Nephron (organoid): ENCODE measurements around the gene SNRNP40.
"Not testable (repeated sequence)": the region's sequence is repeated elsewhere in the genome, so short reads cannot be mapped to it uniquely, and the experiment has no call there.

ENCODE experiments used
- H3K27ac Mint-ChIP-seq, 3 experiments: 2 replicates each; pipeline ENCODE4 v1.8.0; 2020; ENCODE audit warnings: mixed read lengths in 3 of 3, mild to moderate bottlenecking in 2 of 3, moderate library complexity in 1 of 3
- H3K27me3 Mint-ChIP-seq: 2 replicates; pipeline ENCODE4 v1.8.0; 2021; ENCODE audit warnings: low read depth, mild to moderate bottlenecking, moderate library complexity, mixed read lengths
- H3K36me3 Mint-ChIP-seq: 2 replicates; pipeline ENCODE4 v1.8.0; 2020; ENCODE audit warnings: low read depth, mixed read lengths
- H3K4me1 Mint-ChIP-seq: 2 replicates; pipeline ENCODE4 v1.8.0; 2020; ENCODE audit warnings: mixed read lengths
- H3K4me3 Mint-ChIP-seq, 3 experiments: 2 replicates each; pipeline ENCODE4 v1.8.0; 2020; ENCODE audit warnings: mild to moderate bottlenecking in 3 of 3, mixed read lengths in 3 of 3, moderate library complexity in 2 of 3
- H3K9me3 Mint-ChIP-seq: 2 replicates; pipeline ENCODE4 v1.8.0; 2020; ENCODE audit warnings: mixed read lengths
- CTCF ChIP-seq, 3 experiments: fragments of 200-600 bp; sonication (generic); IDR thresholded peaks; one replicate each; pipeline ENCODE4 v1.5.0; 2021; ENCODE audit warnings: antibody characterized with exemption in 3 of 3; ENCODE audit not compliant: unreplicated experiment in 3 of 3

Gene SNRNP40

GRCh38 chr1:31272369-31272768, 24.2 kb downstream of the SNRNP40 start:
- peaks cover 55% of the 10 kb centered on the region for H3K36me3 Mint-ChIP-seq
- H3K9me3 Mint-ChIP-seq, result no peaks in the 10 kb centered on the region
- no peak overlapping the region for H3K4me3 Mint-ChIP-seq
- H3K27me3 Mint-ChIP-seq, result no peaks in the 10 kb centered on the region
- H3K27ac Mint-ChIP-seq, result no peak overlapping the region
- TF ChIP-seq CTCF (IDR thresholded peaks at IDR 0.05; ENCODE audit: unreplicated experiment in 3 of 3), result no peak
- no peaks in the 10 kb centered on the region for H3K4me1 Mint-ChIP-seq

DNA sequence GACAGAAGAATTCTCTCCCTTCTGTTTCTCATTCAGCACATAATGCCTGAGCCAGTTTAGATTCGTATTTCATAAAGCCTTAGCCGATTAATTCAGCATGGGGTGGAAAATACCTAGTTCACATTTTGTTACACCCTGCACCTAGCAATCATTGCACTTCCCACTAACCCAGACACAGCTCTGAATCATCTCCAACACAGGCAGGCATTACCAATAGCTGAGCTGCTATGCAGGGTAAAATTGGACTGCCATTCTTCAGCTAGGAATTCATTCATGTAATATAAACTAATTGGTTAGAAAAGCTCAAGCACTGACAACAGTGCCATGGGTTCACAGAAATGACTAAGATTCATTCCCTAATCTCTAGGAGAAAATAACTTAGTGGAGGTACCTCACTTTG, 30.0 kb downstream of the SNRNP40 start:
- Mint-ChIP-seq H3K9me3 (no peaks in the 10 kb centered on the region), H3K27me3 (no peaks in the 10 kb centered on the region), H3K4me1 (no peaks in the 10 kb centered on the region), H3K27ac (no peak overlapping the region), H3K36me3 (peaks cover 74% of the 10 kb centered on the region), H3K4me3 (no peak overlapping the region)
- no peak for TF ChIP-seq CTCF (IDR thresholded peaks at IDR 0.05; ENCODE audit: unreplicated experiment in 3 of 3)

GRCh38 chr1:31264790-31265386, 31.7 kb downstream of the SNRNP40 start:
- Mint-ChIP-seq H3K27me3 (no peaks in the 10 kb centered on the region), H3K4me3 (no peak overlapping the region), H3K4me1 (no peaks in the 10 kb centered on the region), H3K9me3 (no peaks in the 10 kb centered on the region), H3K36me3 (peaks cover 70% of the 10 kb centered on the region), H3K27ac (no peak overlapping the region)
- no peak for TF ChIP-seq CTCF (IDR thresholded peaks at IDR 0.05; ENCODE audit: unreplicated experiment in 3 of 3)

- no peak overlapping the region for H3K27ac Mint-ChIP-seq
- H3K9me3 Mint-ChIP-seq, result no peaks in the 10 kb centered on the region
- no peaks in the 10 kb centered on the region for H3K27me3 Mint-ChIP-seq
- no peak overlapping the region for H3K4me3 Mint-ChIP-seq
- H3K36me3 Mint-ChIP-seq, result peaks cover 71% of the 10 kb centered on the region
- no peak for TF ChIP-seq CTCF (IDR thresholded peaks at IDR 0.05; ENCODE audit: unreplicated experiment in 3 of 3)
- no peaks in the 10 kb centered on the region for H3K4me1 Mint-ChIP-seq
These were observed 33.2 kb downstream of the SNRNP40 start for GRCh38 chr1:31263408-31263807.

DNA sequence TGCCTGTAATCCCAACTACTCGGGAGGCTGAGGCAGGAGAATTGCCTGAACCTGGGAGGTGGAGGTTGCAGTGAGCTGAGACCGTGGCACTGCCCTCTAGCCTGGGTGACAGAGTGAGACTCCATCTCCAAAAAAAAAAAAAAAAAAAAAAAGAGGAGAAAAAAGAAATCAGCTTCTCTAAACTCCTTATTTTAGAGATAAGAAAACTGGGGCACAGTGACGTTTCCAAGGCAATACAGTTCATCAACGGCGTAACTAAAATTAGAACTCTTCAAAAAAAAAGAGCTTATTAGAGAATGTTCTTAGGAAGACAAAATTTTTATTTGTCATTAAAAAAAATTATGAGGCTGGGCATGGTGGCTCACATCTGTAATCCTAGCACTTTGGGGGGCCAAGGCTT, 34.2 kb downstream of the SNRNP40 start:
- not testable (repeated sequence) for H3K27me3 Mint-ChIP-seq, H3K4me1 Mint-ChIP-seq, H3K9me3 Mint-ChIP-seq, H3K4me3 Mint-ChIP-seq, H3K27ac Mint-ChIP-seq
- H3K36me3 Mint-ChIP-seq, result peaks cover 73% of the 10 kb centered on the region

- Mint-ChIP-seq H3K27me3 (no peaks in the 10 kb centered on the region), H3K36me3 (peaks cover 73% of the 10 kb centered on the region), H3K9me3 (no peaks in the 10 kb centered on the region), H3K4me1 (no peaks in the 10 kb centered on the region), H3K4me3 (no peak overlapping the region), H3K27ac (no peak overlapping the region)
- TF ChIP-seq CTCF (IDR thresholded peaks at IDR 0.05; ENCODE audit: unreplicated experiment in 3 of 3), result no peak
These were observed 34.7 kb downstream of the SNRNP40 start for GRCh38 chr1:31261916-31262315.
